ELF-1 (cell line): Measurements from ENCODE around the gene MUC7.
"Not testable (repeated sequence)": the region's sequence is repeated elsewhere in the genome, so short reads cannot be mapped to it uniquely, and the experiment has no call there.

ENCODE experiments used
- DNase-seq: peaks from one replicate; pipeline ENCODE4 v3.0.0-alpha.2; 2016; ENCODE audit warnings: low read depth, low spot score

The MUC7 gene

GRCh38 chr4:70471897-70472296 lies at the start of gene MUC7:
Gene MUC7, plus strand, starts transcription at chr4:70472197. Its CDS starts 1,825 bp downstream, at chr4:70474022.
- no peak for DNase-seq

- DNase-seq: no peak
These were observed 46.7 kb upstream of the MUC7 start for GRCh38 chr4:70425306-70425705.

GRCh38 chr4:70426789-70427188 lies 45.2 kb upstream of the MUC7 start:
- DNase-seq: no peak

GRCh38 chr4:70437197-70437596 lies 34.8 kb upstream of the MUC7 start:
- DNase-seq: peak; percentile 10

GRCh38 chr4:70442474-70442873 lies 29.5 kb upstream of the MUC7 start:
- DNase-seq: no peak

GRCh38 chr4:70443329-70443728 lies 28.7 kb upstream of the MUC7 start:
- no peak for DNase-seq

- no peak for DNase-seq
These were observed 22.8 kb upstream of the MUC7 start for GRCh38 chr4:70449220-70449619.

- no peak for DNase-seq
These were observed 19.1 kb upstream of the MUC7 start for GRCh38 chr4:70452946-70453345.

- no peak for DNase-seq
These were observed 8.7 kb upstream of the MUC7 start for GRCh38 chr4:70463335-70463734.

- no peak for DNase-seq
These were observed 1.7 kb downstream of the MUC7 start for GRCh38 chr4:70473679-70474078.

GRCh38 chr4:70488748-70489147 lies 16.8 kb downstream of the MUC7 start:
- DNase-seq: no peak

- DNase-seq: no peak
These were observed 24.2 kb downstream of the MUC7 start for GRCh38 chr4:70496231-70496630.

GRCh38 chr4:70501838-70502237 lies 29.8 kb downstream of the MUC7 start:
- DNase-seq: not testable (repeated sequence)

GRCh38 chr4:70504733-70505132 lies 32.7 kb downstream of the MUC7 start:
- no peak for DNase-seq

GRCh38 chr4:70505151-70505748 lies 33.3 kb downstream of the MUC7 start:
- peak; percentile 28 for DNase-seq

- DNase-seq: no peak
These were observed 36.8 kb downstream of the MUC7 start for GRCh38 chr4:70508801-70509200.

- DNase-seq: no peak
These were observed 39.4 kb downstream of the MUC7 start for GRCh38 chr4:70511365-70511764.

GRCh38 chr4:70515367-70516250 lies 43.6 kb downstream of the MUC7 start:
- DNase-seq: no peak

- DNase-seq: no peak
These were observed 46.3 kb downstream of the MUC7 start, which contains the start of gene AMTN for GRCh38 chr4:70518269-70518668. Gene AMTN, plus strand, starts transcription at chr4:70518569. Its CDS starts 209 bp downstream, at chr4:70518778.

GRCh38 chr4:70518716-70519115 lies 46.7 kb downstream of the MUC7 start:
- no peak for DNase-seq

GRCh38 chr4:70522626-70523025 lies 50.6 kb downstream of the MUC7 start:
- no peak for DNase-seq

- no peak for DNase-seq
These were observed 59.0 kb downstream of the MUC7 start for GRCh38 chr4:70530997-70531396.

GRCh38 chr4:70531981-70532380 lies 60.0 kb downstream of the MUC7 start:
- no peak for DNase-seq
